ENCODE data around the gene NIPAL1.

Gene NIPAL1

GRCh38 chr4:48067536-48067935 lies 51.0 kb downstream of the NIPAL1 start:
- H3K4me3 ChIP-seq (replicated peaks; ENCODE audit: insufficient read depth, low read length), result no peak overlapping the region
- H3K27me3 ChIP-seq (ENCODE audit: insufficient read depth, poor library complexity, severe bottlenecking), result no peaks in the 10 kb centered on the region
- H3K27ac ChIP-seq (replicated peaks), result no peak overlapping the region
- TF ChIP-seq SPI1 (IDR thresholded peaks at IDR 0.05; ENCODE audit: borderline replicate concordance, low read depth), result peak; percentile 96
- peak; percentile 45; the same call in 1 of the 2 replicates for TF ChIP-seq POLR2AphosphoS5 (IDR thresholded peaks at IDR 0.05; ENCODE audit: low read depth)
- no peak for TF ChIP-seq CTCF (IDR thresholded peaks at IDR 0.05; ENCODE audit: insufficient read depth, low read length)
- TF ChIP-seq REST (IDR thresholded peaks at IDR 0.05; ENCODE audit: insufficient replicate concordance, low read depth), result no peak
- 0 out of 2 replicates have a peak, but pooled peaks have one; percentile 46 for TF ChIP-seq GABPA (IDR thresholded peaks at IDR 0.05; ENCODE audit: low read depth)
- DNase-seq (ENCODE audit: low read depth in 1 of 2, low spot score in 1 of 2), result peak in 1 of 2 experiments; percentile 84

- no peak for TF ChIP-seq GABPA (IDR thresholded peaks at IDR 0.05; ENCODE audit: low read depth)
- TF ChIP-seq SPI1 (IDR thresholded peaks at IDR 0.05; ENCODE audit: borderline replicate concordance, low read depth), result no peak
- no peak overlapping the region for H3K27ac ChIP-seq (replicated peaks)
- no peaks in the 10 kb centered on the region for H3K27me3 ChIP-seq (ENCODE audit: insufficient read depth, poor library complexity, severe bottlenecking)
- H3K4me3 ChIP-seq (replicated peaks; ENCODE audit: insufficient read depth, low read length), result no peak overlapping the region
- no peak for DNase-seq (ENCODE audit: low read depth in 1 of 2, low spot score in 1 of 2)
These were observed 51.6 kb downstream of the NIPAL1 start for GRCh38 chr4:48068182-48068581.

- Histone ChIP-seq H3K27me3 (ENCODE audit: insufficient read depth, poor library complexity, severe bottlenecking) (no peaks in the 10 kb centered on the region), H3K27ac (replicated peaks) (no peak overlapping the region), H3K4me3 (replicated peaks; ENCODE audit: insufficient read depth, low read length) (no peak overlapping the region)
- TF ChIP-seq CTCF (IDR thresholded peaks at IDR 0.05; ENCODE audit: insufficient read depth, low read length), result no peak
- TF ChIP-seq GABPA (IDR thresholded peaks at IDR 0.05; ENCODE audit: low read depth), result no peak
- no peak for TF ChIP-seq REST (IDR thresholded peaks at IDR 0.05; ENCODE audit: insufficient replicate concordance, low read depth)
- no peak for TF ChIP-seq SPI1 (IDR thresholded peaks at IDR 0.05; ENCODE audit: borderline replicate concordance, low read depth)
- no peak for TF ChIP-seq POLR2AphosphoS5 (IDR thresholded peaks at IDR 0.05; ENCODE audit: low read depth)
- DNase-seq (ENCODE audit: low read depth in 1 of 2, low spot score in 1 of 2), result no peak
These were observed 52.5 kb downstream of the NIPAL1 start for GRCh38 chr4:48069026-48069425.

- TF ChIP-seq REST (IDR thresholded peaks at IDR 0.05; ENCODE audit: insufficient replicate concordance, low read depth) (no peak), CTCF (IDR thresholded peaks at IDR 0.05; ENCODE audit: insufficient read depth, low read length) (no peak), GABPA (IDR thresholded peaks at IDR 0.05; ENCODE audit: low read depth) (no peak), SPI1 (IDR thresholded peaks at IDR 0.05; ENCODE audit: borderline replicate concordance, low read depth) (no peak), POLR2AphosphoS5 (IDR thresholded peaks at IDR 0.05; ENCODE audit: low read depth) (no peak)
- no peaks in the 10 kb centered on the region for H3K27me3 ChIP-seq (ENCODE audit: insufficient read depth, poor library complexity, severe bottlenecking)
- no peak overlapping the region for H3K27ac ChIP-seq (replicated peaks)
- DNase-seq (ENCODE audit: low read depth in 1 of 2, low spot score in 1 of 2), result no peak
- no peak overlapping the region for H3K4me3 ChIP-seq (replicated peaks; ENCODE audit: insufficient read depth, low read length)
These were observed 54.6 kb downstream of the NIPAL1 start for GRCh38 chr4:48071191-48071590.
